A204.1 (cell line): ENCODE data around the gene ARMCX1.
A peak's percentile ranks its signal among the peaks of the same experiment; 100 is the strongest.
"Not testable (repeated sequence)": the region's sequence is repeated elsewhere in the genome, so short reads cannot be mapped to it uniquely, and the experiment has no call there.

Experiments
- FAIRE-seq: peaks from 2 replicates; lab custom pipeline; 2012; peaks lifted over from hg19 to GRCh38; lab: Jason Lieb, UNC

The ARMCX1 gene

GRCh38 chrX:101550362-101550750 lies at the start of gene ARMCX1:
Gene ARMCX1, plus strand, starts transcription at chrX:101550547. Its CDS starts 2,384 bp downstream, at chrX:101552931.
- no peak for FAIRE-seq

DNA sequence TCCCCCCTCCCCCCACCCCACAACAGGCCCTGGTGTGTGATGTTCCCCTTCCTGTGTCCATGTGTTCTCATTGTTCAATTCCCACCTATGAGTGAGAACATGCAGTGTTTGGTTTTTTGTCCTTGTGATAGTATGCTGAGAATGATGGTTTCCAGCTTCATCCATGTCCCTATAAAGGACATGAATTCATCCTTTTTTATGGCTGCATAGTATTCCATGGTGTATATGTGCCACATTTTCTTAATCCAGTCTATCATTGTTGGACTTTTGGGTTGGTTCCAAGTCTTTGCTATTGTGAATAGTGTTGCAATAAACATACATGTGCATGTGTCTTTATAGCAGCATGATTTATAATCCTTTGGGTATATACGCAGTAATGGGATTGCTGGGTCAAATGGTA lies 47.4 kb upstream of the ARMCX1 start:
- not testable (repeated sequence) for FAIRE-seq

- no peak for FAIRE-seq
These were observed 43.0 kb upstream of the ARMCX1 start for GRCh38 chrX:101507372-101507771.

DNA sequence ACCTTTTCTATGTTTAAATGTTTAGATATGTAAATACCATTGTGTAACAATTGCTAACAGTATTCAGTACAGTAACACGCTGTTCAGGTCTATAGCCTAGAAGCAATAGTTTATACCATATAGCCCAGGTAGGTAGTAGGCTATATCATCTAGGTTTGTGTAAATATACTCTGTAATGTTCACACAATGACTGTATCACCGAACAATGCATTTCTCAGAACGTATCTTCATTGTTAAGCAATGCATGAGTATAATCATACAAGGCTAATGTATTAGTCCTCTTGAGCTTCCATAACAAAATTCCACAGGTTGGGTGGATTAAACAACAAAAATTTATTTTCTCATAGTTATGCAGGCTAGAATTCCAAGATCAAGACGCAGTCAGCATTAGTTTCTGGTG lies 42.4 kb upstream of the ARMCX1 start:
- no peak for FAIRE-seq

- FAIRE-seq: no peak
These were observed 19.4 kb upstream of the ARMCX1 start for GRCh38 chrX:101530944-101531343.

DNA sequence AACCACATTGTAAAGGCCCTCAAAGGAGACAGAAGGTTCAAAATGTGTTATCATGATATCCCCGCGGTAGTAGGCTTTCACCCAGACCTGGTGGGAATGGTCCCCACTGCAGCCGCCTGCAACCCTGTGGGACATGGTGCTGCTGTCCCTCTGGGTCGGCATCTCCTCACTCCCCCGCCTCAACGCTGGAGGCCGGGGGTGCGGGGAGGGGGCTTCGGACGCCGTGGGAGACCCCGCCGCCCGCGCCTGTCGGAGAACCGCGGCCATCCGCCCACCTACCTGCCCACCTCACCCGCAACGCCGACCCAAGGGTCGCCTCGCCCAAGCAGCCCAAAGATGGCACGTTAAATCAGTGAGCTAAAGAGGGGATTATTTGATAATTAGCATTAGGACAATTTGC lies 11.2 kb upstream of the ARMCX1 start:
- FAIRE-seq: no peak

- FAIRE-seq: no peak
These were observed 518 bp downstream of the ARMCX1 start for GRCh38 chrX:101550751-101551379.

DNA sequence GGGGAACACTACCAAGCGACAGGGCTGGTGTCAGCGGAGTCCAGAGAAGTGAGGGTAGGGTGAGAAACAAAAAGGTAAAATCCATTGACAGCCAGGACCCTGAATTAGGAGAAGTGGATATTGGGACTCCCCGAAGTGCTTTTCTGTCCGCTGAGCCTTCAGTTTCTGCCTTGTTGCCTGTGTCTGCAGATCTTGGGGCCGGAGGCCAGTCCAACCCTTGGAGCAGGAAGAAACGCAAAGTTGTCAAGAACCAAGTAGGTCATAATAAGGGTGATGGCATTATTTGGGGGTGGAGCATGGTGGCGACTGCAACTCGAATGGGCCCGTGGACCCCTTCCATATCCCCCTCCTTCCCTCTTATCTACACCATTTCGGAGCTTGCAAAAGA lies 1.0 kb downstream of the ARMCX1 start:
- no peak for FAIRE-seq

- FAIRE-seq: no peak
These were observed 2.4 kb downstream of the ARMCX1 start for GRCh38 chrX:101552714-101553113.

GRCh38 chrX:101564651-101565050 lies 14.3 kb downstream of the ARMCX1 start:
- no peak for FAIRE-seq

GRCh38 chrX:101595739-101596419 lies 45.5 kb downstream of the ARMCX1 start:
- peak; percentile 94 for FAIRE-seq

DNA sequence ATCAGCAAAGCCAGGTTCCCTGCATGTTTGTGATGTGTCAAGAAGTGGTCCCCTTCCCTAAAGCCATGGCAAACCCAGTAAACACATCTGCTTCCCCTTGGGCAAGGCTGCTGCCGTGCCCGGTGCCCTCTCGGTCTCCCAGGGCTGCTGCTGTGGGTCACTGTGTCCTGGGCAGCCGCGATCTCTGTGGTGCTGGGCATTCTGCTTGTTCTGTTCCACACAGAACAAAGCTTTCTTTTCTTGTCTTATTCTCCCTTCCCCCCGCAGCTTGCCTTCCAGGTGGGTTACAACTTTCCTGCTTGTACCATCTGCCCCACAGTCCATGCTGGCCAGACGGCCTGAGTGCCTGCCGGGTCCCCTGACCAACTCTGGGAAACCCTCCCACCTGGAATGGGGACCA lies 49.2 kb downstream of the ARMCX1 start:
- not testable (repeated sequence) for FAIRE-seq

GRCh38 chrX:101602077-101602476 lies 51.7 kb downstream of the ARMCX1 start:
- FAIRE-seq: no peak
